Transverse colon (tissue), 4 donors: Measurements from ENCODE around the gene USF1. TPM values are rescaled to one million over a fixed set of nuclear protein-coding genes. Genes with fewer than 3 reads are reported as not detected.
"Not testable (repeated sequence)": the region's sequence is repeated elsewhere in the genome, so short reads cannot be mapped to it uniquely, and the experiment has no call there.

Experiments used
- DNase-seq: peaks from one replicate; pipeline ENCODE4 v3.0.0-alpha.2; 2019
- H3K27ac ChIP-seq, 4 donors: fragments of 200-600 bp; sonication (generic); 2 replicates each; pipeline ENCODE4 v1.5.1; 2016 to 2018; ENCODE audit warnings: inconsistent platforms in 4 of 4
- H3K27me3 ChIP-seq: fragments of 200-600 bp; sonication (generic); 2 replicates; pipeline ENCODE4 v1.5.1; 2017; ENCODE audit warnings: inconsistent platforms
- H3K36me3 ChIP-seq, 4 donors: fragments of 200-600 bp; sonication (generic); 2 replicates each; pipeline ENCODE4 v1.5.1; 2017 to 2019; ENCODE audit warnings: inconsistent platforms in 4 of 4
- H3K4me1 ChIP-seq, 4 donors: fragments of 200-600 bp; sonication (generic); 2 replicates each; pipeline ENCODE4 v1.5.1; 2017 to 2020; ENCODE audit warnings: inconsistent platforms in 4 of 4
- H3K4me3 ChIP-seq, 4 donors: fragments of 200-600 bp; sonication (generic); 1 replicate in 1 of 4; 2 replicates in 3 of 4; pipeline versions ENCODE4 v1.5.1 to v1.6.1; 2017 to 2019; ENCODE audit warnings: inconsistent platforms in 4 of 4
- H3K9me3 ChIP-seq, 2 donors: fragments of 200-600 bp; sonication (generic); 2 replicates each; pipeline ENCODE4 v1.5.1; 2017 to 2019; ENCODE audit warnings: inconsistent platforms in 2 of 2
- EP300 ChIP-seq: sonication (generic); formaldehyde crosslinking; IDR thresholded peaks from one replicate; pipeline ENCODE4 v1.6.1; 2017; ENCODE audit warnings: antibody characterized with exemption, low read depth
- POLR2A ChIP-seq: fragments of 450-650 bp; IDR thresholded peaks from one replicate; pipeline ENCODE4 v1.6.1; 2016; ENCODE audit warnings: antibody characterized with exemption, mild to moderate bottlenecking, moderate library complexity
- POLR2AphosphoS5 ChIP-seq, 3 donors: sonication (generic); formaldehyde crosslinking; IDR thresholded peaks; one replicate each; pipeline ENCODE4 v1.6.1; 2016; ENCODE audit warnings: antibody characterized with exemption in 3 of 3
- WGBS, 2 donors: methylation state at CpG; one replicate each; pipeline ENCODE4 v1.1.5; 2018; ENCODE audit warnings: low coverage in 1 of 2; 5-methylcytosine and 5-hydroxymethylcytosine counted together
- in situ Hi-C, 4 donors: fragments of 200-750 bp; cut with MboI; loops; one replicate each; pipeline versions ENCODE4 v1.15.0 to v1.15.1; 2017; ENCODE audit warnings: low sequenced_read_pairs in 3 of 4, low pct_ligation_motif_present in 1 of 4, low pct_unique_long_range_greater_than_20kb in 1 of 4
- intact Hi-C: fragments of 100-400 bp; cut with DNase I; formaldehyde crosslinking; loops from one replicate; pipeline ENCODE4 v1.15.1; 2023; ENCODE audit warnings: low total_unique reads
- small RNA-seq, 4 donors: library from RNA; depleted of rRNA; stranded (forward); fragments of <200 nt; gene quantifications; one replicate each; pipeline ENCODE3, GENCODE V24; 2016
- total RNA-seq, 4 donors: library from RNA; depleted of rRNA; stranded (reverse); fragments of >200 nt; gene quantifications; one replicate each; pipeline ENCODE4 v1.1.0, GENCODE V29; 2016
- TF ChIP-seq, protein P1 (sequence below), 5 experiments: fragments of 200-600 bp in 3 of 5; fragments of 450-650 bp in 2 of 5; sonication (generic) in 3 of 5; IDR thresholded peaks; 1 replicate in 2 of 5; 2 replicates in 3 of 5; pipeline ENCODE4 v1.5.1; 2016 to 2017; ENCODE audit warnings: antibody characterized with exemption in 5 of 5, inconsistent platforms in 3 of 5, mild to moderate bottlenecking in 2 of 5, moderate library complexity in 1 of 5

USF1 gene
- total RNA-seq, 4 donors from 2014 or later: 34.4 to 78.2 (median 64.9) TPM

DNA sequence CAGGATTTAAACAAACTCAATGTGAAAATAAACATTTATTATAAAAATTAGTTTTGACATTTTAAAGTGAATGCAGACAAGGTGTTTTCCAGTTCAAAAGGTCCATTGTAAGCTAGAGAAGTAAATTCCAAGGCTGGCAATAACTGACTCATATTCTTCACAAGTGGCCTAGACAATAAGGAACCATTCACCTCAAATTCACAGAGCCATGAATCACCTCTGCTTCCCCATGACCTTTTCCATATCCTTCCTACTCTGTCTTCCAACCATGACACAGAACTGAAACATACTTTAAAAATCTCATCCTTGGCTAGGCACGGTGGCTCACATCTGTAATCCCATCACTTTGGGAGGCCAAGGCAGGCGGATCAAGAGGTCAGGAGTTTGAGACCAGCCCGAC is 49.6 kb downstream of the USF1 start:
- intact Hi-C loops (loop anchor here (5.0 kb wide), 1 partner anchor 101 kb away; the partner anchor contains the start of gene KLHDC9), in situ Hi-C loops (loop anchor here in 3 of 4 donors (5.0 to 10.0 kb wide), 3 partner anchors 96 to 101 kb away; partner anchors contain the start of gene KLHDC9 (in 2 of the 3))
- Histone ChIP-seq H3K27me3 (no peaks in the 10 kb centered on the region), H3K4me3 (no peak overlapping the region), H3K9me3 (no peaks in the 10 kb centered on the region), H3K4me1 (peaks cover 0 to 17% (median 0%) of the 10 kb centered on the region in 4 donors), H3K36me3 (peaks cover 0 to 22% (median 0%) of the 10 kb centered on the region in 4 donors), H3K27ac (peak overlapping the region in 3 of 4 donors; percentile 55 to 75 (median 67))
- 88% methylated on average over 3 of the region's 3 CpGs; no CpG with 5 or more reads in 1 of the 2 donors for WGBS, 2 donors
- TF ChIP-seq, protein P1, sequence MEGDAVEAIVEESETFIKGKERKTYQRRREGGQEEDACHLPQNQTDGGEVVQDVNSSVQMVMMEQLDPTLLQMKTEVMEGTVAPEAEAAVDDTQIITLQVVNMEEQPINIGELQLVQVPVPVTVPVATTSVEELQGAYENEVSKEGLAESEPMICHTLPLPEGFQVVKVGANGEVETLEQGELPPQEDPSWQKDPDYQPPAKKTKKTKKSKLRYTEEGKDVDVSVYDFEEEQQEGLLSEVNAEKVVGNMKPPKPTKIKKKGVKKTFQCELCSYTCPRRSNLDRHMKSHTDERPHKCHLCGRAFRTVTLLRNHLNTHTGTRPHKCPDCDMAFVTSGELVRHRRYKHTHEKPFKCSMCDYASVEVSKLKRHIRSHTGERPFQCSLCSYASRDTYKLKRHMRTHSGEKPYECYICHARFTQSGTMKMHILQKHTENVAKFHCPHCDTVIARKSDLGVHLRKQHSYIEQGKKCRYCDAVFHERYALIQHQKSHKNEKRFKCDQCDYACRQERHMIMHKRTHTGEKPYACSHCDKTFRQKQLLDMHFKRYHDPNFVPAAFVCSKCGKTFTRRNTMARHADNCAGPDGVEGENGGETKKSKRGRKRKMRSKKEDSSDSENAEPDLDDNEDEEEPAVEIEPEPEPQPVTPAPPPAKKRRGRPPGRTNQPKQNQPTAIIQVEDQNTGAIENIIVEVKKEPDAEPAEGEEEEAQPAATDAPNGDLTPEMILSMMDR (IDR thresholded peaks at IDR 0.05): no peak
- peak in 2 of 3 donors; percentile 35 for TF ChIP-seq POLR2AphosphoS5 (IDR thresholded peaks at IDR 0.05)
- no peak for DNase-seq

DNA sequence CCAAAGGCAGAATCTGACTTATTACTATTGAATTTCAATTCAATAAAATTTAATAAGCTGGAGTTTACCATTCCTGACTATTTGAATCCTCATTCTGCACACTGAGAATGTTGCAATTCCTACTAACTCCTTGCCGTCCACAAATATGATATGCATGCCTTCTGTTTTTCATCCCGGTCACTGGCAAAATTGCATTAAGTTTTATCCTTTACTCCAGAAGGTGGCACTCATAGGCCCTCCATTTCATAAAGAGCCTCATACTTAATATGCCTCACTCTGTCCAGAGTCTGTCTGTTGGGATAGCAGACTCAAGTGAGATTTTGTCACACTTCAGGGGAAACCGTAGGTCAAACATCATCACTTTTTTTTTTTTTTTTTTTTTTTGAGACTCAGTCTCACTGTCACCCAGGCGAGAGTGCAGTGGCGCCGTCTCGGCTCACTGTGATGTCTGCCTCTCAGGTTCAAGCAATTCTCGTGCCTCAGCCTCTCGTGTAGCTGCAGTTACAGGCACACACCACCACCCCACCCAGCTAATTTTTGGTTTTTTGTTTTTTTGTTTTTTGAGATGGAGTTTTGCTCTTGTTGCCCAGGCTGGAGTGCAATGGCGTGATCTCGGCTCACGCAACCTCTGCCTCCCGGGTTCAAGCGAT is 52.1 kb downstream of the USF1 start:
- DNase-seq: no peak
- no peak overlapping the region for H3K27ac ChIP-seq
- in situ Hi-C loops: loop anchor here in 1 of 4 donors (10.0 kb wide), 1 partner anchor 101 kb away; the partner anchor contains the start of gene KLHDC9
- H3K27me3 ChIP-seq: no peaks in the 10 kb centered on the region
- TF ChIP-seq POLR2AphosphoS5 (IDR thresholded peaks at IDR 0.05) (no peak), EP300 (no peak), POLR2A (no peak)
- TF ChIP-seq, protein P1 (IDR thresholded peaks at IDR 0.05): peak in 2 of 5 experiments; percentile 13 to 23
- peaks cover 0 to 3% (median 0%) of the 10 kb centered on the region in 4 donors for H3K36me3 ChIP-seq
- no peak overlapping the region for H3K4me3 ChIP-seq
- WGBS, 2 donors: 72 to 75% methylated on average over 9 to 14 of the region's 14 CpGs
- H3K4me1 ChIP-seq: peaks cover 0 to 26% (median 2%) of the 10 kb centered on the region in 4 donors
- no peaks in the 10 kb centered on the region for H3K9me3 ChIP-seq
- intact Hi-C loops: no loop called here

GRCh38 chr1:160992036-160992435 is 53.7 kb downstream of the USF1 start:
- in situ Hi-C loops: loop anchor here in 1 of 4 donors (10.0 kb wide), 1 partner anchor 103 kb away; the partner anchor contains the start of gene KLHDC9
- DNase-seq, H3K27me3 ChIP-seq, H3K9me3 ChIP-seq, intact Hi-C loops, H3K27ac ChIP-seq, H3K4me3 ChIP-seq, H3K36me3 ChIP-seq: not testable (repeated sequence)
- H3K4me1 ChIP-seq: peaks cover 0 to 15% (median 2%) of the 10 kb centered on the region in 4 donors
- WGBS, 2 donors: 86 to 87% methylated on average over 4 of the region's 4 CpGs

Small RNA genes within 50 kb of the gene (small RNA-seq; reads per million reads assigned to genes)
- 0 reads per million in 4 donors for gene AL591806.2

Other genes with a start within 250 kb of the USF1 start
- 1 to 10 TPM in 3 of 4 donors, under 1 TPM in 1; 0.40 to 9.4 (median 1.8) TPM for gene LY9, start 249.8 kb downstream of the USF1 start, total RNA-seq
- gene CD244, start 183.1 kb downstream of the USF1 start, total RNA-seq: under 1 TPM in 2 of 4 donors, not detected in 2; 0.48 to 0.55 TPM
- 100 to 1,000 TPM in 1 of 4 donors, 10 to 100 TPM in 1, 1 to 10 TPM in 1, not detected in 1; 9.5 to 256 (median 46.2) TPM for gene ITLN1, start 160.8 kb downstream of the USF1 start, total RNA-seq
- not detected for gene ITLN2, start 91.2 kb downstream of the USF1 start, total RNA-seq
- 100 to 1,000 TPM in 2 of 4 donors, 10 to 100 TPM in 2; 91.7 to 126 (median 105) TPM for gene F11R, start 24.8 kb downstream of the USF1 start, total RNA-seq
- 100 to 1,000 TPM; 104 to 224 (median 191) TPM for gene TSTD1, start 7.0 kb downstream of the USF1 start, total RNA-seq
- gene ARHGAP30, start 23.9 kb upstream of the USF1 start, total RNA-seq: 10 to 100 TPM in 1 of 4 donors, 1 to 10 TPM in 2, under 1 TPM in 1; 0.60 to 11.0 (median 4.4) TPM
- gene NECTIN4, start 43.6 kb upstream of the USF1 start, total RNA-seq: 1 to 10 TPM in 1 of 4 donors, under 1 TPM in 2, not detected in 1; 0.37 to 4.0 (median 0.82) TPM
- gene KLHDC9, start 52.4 kb upstream of the USF1 start, total RNA-seq: 10 to 100 TPM in 1 of 4 donors, 1 to 10 TPM in 1, under 1 TPM in 1, not detected in 1; 0.80 to 16.9 (median 8.7) TPM
- gene PFDN2, start 72.1 kb upstream of the USF1 start, total RNA-seq: 10 to 100 TPM; 28.9 to 70.5 (median 45.9) TPM
- gene NIT1, start 72.1 kb upstream of the USF1 start, total RNA-seq: 10 to 100 TPM; 45.6 to 83.0 (median 75.4) TPM
- gene DEDD, start 86.7 kb upstream of the USF1 start, total RNA-seq: 10 to 100 TPM; 30.3 to 73.7 (median 38.6) TPM
- 10 to 100 TPM; 30.1 to 96.4 (median 51.5) TPM for gene UFC1, start 108.0 kb upstream of the USF1 start, total RNA-seq
- 10 to 100 TPM; 19.5 to 75.9 (median 35.3) TPM for gene USP21, start 113.5 kb upstream of the USF1 start, total RNA-seq
- gene PPOX, start 120.4 kb upstream of the USF1 start, total RNA-seq: 10 to 100 TPM in 2 of 4 donors, 1 to 10 TPM in 2; 2.8 to 19.2 (median 11.8) TPM
- 10 to 100 TPM in 3 of 4 donors, 1 to 10 TPM in 1; 3.0 to 71.4 (median 26.6) TPM for gene B4GALT3, start 131.5 kb upstream of the USF1 start, total RNA-seq
- 10 to 100 TPM in 2 of 4 donors, 1 to 10 TPM in 2; 1.2 to 34.8 (median 7.2) TPM for gene ADAMTS4, start 153.1 kb upstream of the USF1 start, total RNA-seq
- gene NDUFS2, start 156.4 kb upstream of the USF1 start, total RNA-seq: 100 to 1,000 TPM in 3 of 4 donors, 10 to 100 TPM in 1; 82.6 to 209 (median 144) TPM
- 100 to 1,000 TPM in 1 of 4 donors, 10 to 100 TPM in 3; 20.9 to 194 (median 49.2) TPM for gene FCER1G, start 169.3 kb upstream of the USF1 start, total RNA-seq
- gene APOA2, start 177.7 kb upstream of the USF1 start, total RNA-seq: not detected
- gene TOMM40L, start 180.1 kb upstream of the USF1 start, total RNA-seq: 10 to 100 TPM in 2 of 4 donors, 1 to 10 TPM in 2; 5.8 to 21.4 (median 12.6) TPM
- gene NR1I3, start 192.2 kb upstream of the USF1 start, total RNA-seq: not detected
- 1 to 10 TPM in 2 of 4 donors, not detected in 2; 1.8 to 2.1 TPM for gene PCP4L1, start 212.8 kb upstream of the USF1 start, total RNA-seq